Astrocyte (in vitro differentiated cells and primary cell): ENCODE results near the gene ITGAX. TPM values are rescaled to one million over a fixed set of nuclear protein-coding genes. Genes with fewer than 3 reads are reported as not detected.

Source experiments
- DNase-seq: peaks from one replicate; pipeline ENCODE4 v3.0.0-alpha.2; 2010; ENCODE audit warnings: low read depth
- FAIRE-seq: peaks from 2 replicates; lab custom pipeline; 2011; peaks lifted over from hg19 to GRCh38; lab: Jason Lieb, UNC
- H2AFZ ChIP-seq: 2 replicates; pipeline ENCODE4 v1.6.0; 2012; ENCODE audit warnings: low read depth, low read length, inconsistent platforms
- H3K27ac ChIP-seq: 2 replicates; pipeline ENCODE4 v1.5.1; 2011; ENCODE audit warnings: low read depth, low read length, inconsistent platforms
- H3K27me3 ChIP-seq: 2 replicates; pipeline ENCODE4 v1.6.0; 2011; ENCODE audit warnings: low read length, inconsistent platforms; ENCODE audit not compliant: insufficient read depth
- H3K36me3 ChIP-seq: 2 replicates; pipeline ENCODE4 v1.5.1; 2011; ENCODE audit warnings: low read length, inconsistent platforms; ENCODE audit not compliant: insufficient read depth
- H3K4me1 ChIP-seq: 2 replicates; pipeline ENCODE4 v1.5.1; 2011; ENCODE audit warnings: low read length, inconsistent platforms; ENCODE audit not compliant: insufficient read depth
- H3K4me2 ChIP-seq: 2 replicates; pipeline ENCODE4 v1.6.0; 2012; ENCODE audit warnings: low read length, inconsistent platforms
- H3K4me3 ChIP-seq: 2 replicates; pipeline ENCODE4 v1.5.1; 2011; ENCODE audit warnings: low read depth, mild to moderate bottlenecking, low read length, inconsistent platforms; ENCODE audit not compliant: insufficient read depth
- H3K79me2 ChIP-seq: 2 replicates; pipeline ENCODE4 v1.6.0; 2012; ENCODE audit warnings: mild to moderate bottlenecking, low read length, inconsistent platforms; ENCODE audit not compliant: insufficient read depth
- H3K9ac ChIP-seq: 2 replicates; pipeline ENCODE4 v1.6.0; 2012; ENCODE audit warnings: mild to moderate bottlenecking, low read length, inconsistent platforms
- H3K9me3 ChIP-seq: 2 replicates; pipeline ENCODE4 v1.5.1; 2012; ENCODE audit warnings: low read depth, mild to moderate bottlenecking, low read length, inconsistent platforms; ENCODE audit not compliant: insufficient read depth
- H4K20me1 ChIP-seq: 2 replicates; pipeline ENCODE4 v1.6.0; 2012; ENCODE audit warnings: low read length, inconsistent platforms; ENCODE audit not compliant: insufficient read depth
- H3K27ac Mint-ChIP-seq: one replicate; pipeline ENCODE4 v1.8.0; 2021; ENCODE audit warnings: mild to moderate bottlenecking, mixed read lengths; ENCODE audit not compliant: unreplicated experiment
- H3K27me3 Mint-ChIP-seq: one replicate; pipeline ENCODE4 v1.8.0; 2021; ENCODE audit warnings: low read depth, mixed read lengths; ENCODE audit not compliant: unreplicated experiment
- H3K36me3 Mint-ChIP-seq: one replicate; pipeline ENCODE4 v1.8.0; 2021; ENCODE audit warnings: low read depth, mixed read lengths; ENCODE audit not compliant: unreplicated experiment
- H3K4me1 Mint-ChIP-seq: one replicate; pipeline ENCODE4 v1.8.0; 2021; ENCODE audit warnings: low read depth, mixed read lengths; ENCODE audit not compliant: unreplicated experiment
- H3K4me3 Mint-ChIP-seq: one replicate; pipeline ENCODE4 v1.8.0; 2021; ENCODE audit warnings: mild to moderate bottlenecking, moderate library complexity, mixed read lengths; ENCODE audit not compliant: unreplicated experiment
- H3K9me3 Mint-ChIP-seq: one replicate; pipeline ENCODE4 v1.8.0; 2021; ENCODE audit warnings: mild to moderate bottlenecking, mixed read lengths; ENCODE audit not compliant: unreplicated experiment
- EZH2 ChIP-seq: IDR thresholded peaks from 2 replicates; pipeline ENCODE4 v1.6.1; 2012; ENCODE audit warnings: mild to moderate bottlenecking, low read length, inconsistent platforms; ENCODE audit not compliant: insufficient read depth
- total RNA-seq: library from RNA; stranded (reverse); gene quantifications from 2 replicates; pipeline ENCODE4 v1.2.1, GENCODE V29; 2021
- TF ChIP-seq, protein P1 (sequence below): IDR thresholded peaks from 2 replicates; pipeline ENCODE4 v1.5.1; 2011; ENCODE audit warnings: low read depth, mild to moderate bottlenecking, inconsistent platforms, low read length, moderate library complexity; ENCODE audit not compliant: insufficient read depth

ITGAX gene
- total RNA-seq, 1 donor from 2014 or later = 0.27 TPM

DNA sequence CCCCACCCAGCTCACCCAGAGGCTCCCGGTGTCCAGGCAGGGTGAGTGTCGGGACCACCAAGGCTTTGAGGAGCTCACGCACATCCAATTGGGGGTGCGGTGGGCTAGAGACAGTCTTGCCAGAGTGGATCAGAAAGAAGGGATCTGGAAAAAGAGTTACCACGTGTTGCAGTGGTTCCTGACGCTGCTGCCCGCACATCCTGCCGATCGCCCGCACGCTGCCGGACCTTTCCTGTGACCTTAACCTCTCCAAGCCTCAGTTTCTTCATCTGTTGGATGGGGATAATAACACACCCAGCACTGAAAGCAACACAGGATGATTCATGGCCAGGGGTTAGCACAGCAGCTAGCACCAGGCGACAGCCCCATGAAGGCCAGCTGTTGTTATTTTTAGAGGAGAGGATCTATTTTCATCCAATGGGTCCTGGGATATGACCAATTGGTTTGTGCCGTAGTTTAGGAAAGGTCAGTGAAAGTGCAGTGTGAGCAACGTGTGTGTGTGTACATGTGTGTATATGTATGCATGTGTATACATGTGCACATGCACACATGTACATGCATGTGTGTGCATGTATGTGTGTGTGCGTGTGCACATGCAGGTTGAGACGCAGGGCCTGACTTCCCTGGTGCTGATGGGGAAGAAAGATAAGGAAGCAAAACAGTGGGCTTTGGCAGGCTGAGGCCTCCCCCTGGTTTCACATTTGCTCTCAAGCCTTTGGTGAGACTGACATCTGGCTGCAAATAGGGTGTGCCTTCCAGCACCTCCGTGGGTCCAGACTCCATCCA, 2.5 kb downstream of the ITGAX start:
- DNase-seq (no peak), FAIRE-seq (no peak)
- Histone ChIP-seq H3K4me3 (no peak overlapping the region), H3K36me3 (no peaks in the 10 kb centered on the region), H3K4me1 (no peaks in the 10 kb centered on the region), H3K4me2 (no peak overlapping the region), H3K27me3 (no peaks in the 10 kb centered on the region), H3K9me3 (no peaks in the 10 kb centered on the region), H3K79me2 (no peaks in the 10 kb centered on the region), H3K9ac (no peak overlapping the region), H2AFZ (no peak overlapping the region), H4K20me1 (no peaks in the 10 kb centered on the region), H3K27ac (no peak overlapping the region)
- Mint-ChIP-seq H3K9me3 (no peaks in the 10 kb centered on the region), H3K4me1 (no peaks in the 10 kb centered on the region), H3K4me3 (no peak overlapping the region), H3K36me3 (no peaks in the 10 kb centered on the region), H3K27ac (no peak overlapping the region), H3K27me3 (peaks cover 23% of the 10 kb centered on the region)
- TF ChIP-seq EZH2 = no peak
- TF ChIP-seq, protein P1, sequence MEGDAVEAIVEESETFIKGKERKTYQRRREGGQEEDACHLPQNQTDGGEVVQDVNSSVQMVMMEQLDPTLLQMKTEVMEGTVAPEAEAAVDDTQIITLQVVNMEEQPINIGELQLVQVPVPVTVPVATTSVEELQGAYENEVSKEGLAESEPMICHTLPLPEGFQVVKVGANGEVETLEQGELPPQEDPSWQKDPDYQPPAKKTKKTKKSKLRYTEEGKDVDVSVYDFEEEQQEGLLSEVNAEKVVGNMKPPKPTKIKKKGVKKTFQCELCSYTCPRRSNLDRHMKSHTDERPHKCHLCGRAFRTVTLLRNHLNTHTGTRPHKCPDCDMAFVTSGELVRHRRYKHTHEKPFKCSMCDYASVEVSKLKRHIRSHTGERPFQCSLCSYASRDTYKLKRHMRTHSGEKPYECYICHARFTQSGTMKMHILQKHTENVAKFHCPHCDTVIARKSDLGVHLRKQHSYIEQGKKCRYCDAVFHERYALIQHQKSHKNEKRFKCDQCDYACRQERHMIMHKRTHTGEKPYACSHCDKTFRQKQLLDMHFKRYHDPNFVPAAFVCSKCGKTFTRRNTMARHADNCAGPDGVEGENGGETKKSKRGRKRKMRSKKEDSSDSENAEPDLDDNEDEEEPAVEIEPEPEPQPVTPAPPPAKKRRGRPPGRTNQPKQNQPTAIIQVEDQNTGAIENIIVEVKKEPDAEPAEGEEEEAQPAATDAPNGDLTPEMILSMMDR = no peak

DNA sequence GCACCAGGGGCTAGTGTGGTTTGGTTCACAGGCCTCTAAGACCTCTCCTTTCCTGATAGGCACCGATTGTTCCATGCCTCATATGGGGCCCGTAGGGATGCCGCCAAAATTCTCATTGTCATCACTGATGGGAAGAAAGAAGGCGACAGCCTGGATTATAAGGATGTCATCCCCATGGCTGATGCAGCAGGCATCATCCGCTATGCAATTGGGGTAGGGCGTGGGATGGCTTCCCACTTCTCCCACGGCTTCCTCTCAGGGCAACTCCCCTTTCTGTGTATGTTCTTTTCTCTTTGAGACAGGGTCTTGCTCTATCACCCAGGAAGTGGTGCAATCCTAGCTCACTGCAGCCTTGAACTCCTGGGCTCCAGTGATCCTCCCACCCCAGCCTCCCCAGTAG, 5.3 kb downstream of the ITGAX start:
- no peaks in the 10 kb centered on the region for H3K79me2 ChIP-seq
- no peaks in the 10 kb centered on the region for H3K27me3 ChIP-seq
- Mint-ChIP-seq H3K27ac (no peak overlapping the region), H3K36me3 (no peaks in the 10 kb centered on the region), H3K4me1 (no peaks in the 10 kb centered on the region), H3K27me3 (peaks cover 18% of the 10 kb centered on the region), H3K9me3 (no peaks in the 10 kb centered on the region), H3K4me3 (no peak overlapping the region)
- H3K4me1 ChIP-seq = no peaks in the 10 kb centered on the region
- no peaks in the 10 kb centered on the region for H4K20me1 ChIP-seq
- no peaks in the 10 kb centered on the region for H3K36me3 ChIP-seq
- TF ChIP-seq, protein P1 = no peak
- no peak for TF ChIP-seq EZH2
- no peak overlapping the region for H2AFZ ChIP-seq
- no peak overlapping the region for H3K4me2 ChIP-seq
- no peak overlapping the region for H3K4me3 ChIP-seq
- no peak overlapping the region for H3K27ac ChIP-seq
- no peak overlapping the region for H3K9ac ChIP-seq
- H3K9me3 ChIP-seq = no peaks in the 10 kb centered on the region
- DNase-seq = no peak
- no peak for FAIRE-seq
